NT2/D1 (cell line): Measurements from ENCODE around the gene PLCG2.

Experiments used
- SUZ12 ChIP-seq: IDR thresholded peaks from 2 replicates; pipeline ENCODE4 v1.6.1; 2011; ENCODE audit not compliant: insufficient read length, insufficient read depth; ENCODE audit errors: extremely low read depth
- YY1 ChIP-seq: IDR thresholded peaks from 2 replicates; pipeline ENCODE4 v1.6.1; 2011; ENCODE audit not compliant: insufficient read length, insufficient read depth
- ZNF274 ChIP-seq: IDR thresholded peaks from 2 replicates; pipeline ENCODE4 v1.6.1; 2011; ENCODE audit warnings: mild to moderate bottlenecking, low read depth, low read length

- TF ChIP-seq YY1 (no peak), ZNF274 (no peak), SUZ12 (no peak)
Observed at GRCh38 chr16:81730090-81731051, 48.7 kb upstream of the PLCG2 start.
